ENCODE measurements around the gene IGF2R. TPM values are rescaled to one million over a fixed set of nuclear protein-coding genes. Genes with fewer than 3 reads are reported as not detected.

IGF2R gene
- total RNA-seq, 1 experiment from 2014 or later, result 31.5 TPM

GRCh38 chr6:160073272-160073671 lies 104.4 kb downstream of the IGF2R start:
- no peak overlapping the region for H2AFZ ChIP-seq (ENCODE audit: low read length)
- no peaks in the 10 kb centered on the region for H4K20me1 ChIP-seq (ENCODE audit: low read length)
- no peaks in the 10 kb centered on the region for H3K9me3 ChIP-seq (ENCODE audit: low read length)
- no peaks in the 10 kb centered on the region for H3K27me3 ChIP-seq (ENCODE audit: low read length)
- CTCF ChIA-PET, result interaction anchor here (0.6 kb wide), 1 partner anchor 191 kb away, joined by 4 read pairs; no protein-coding TSS in a partner anchor
- H3K27ac ChIP-seq (ENCODE audit: low read length), result no peak overlapping the region
- H3K4me1 ChIP-seq (ENCODE audit: insufficient read depth, low read length), result no peaks in the 10 kb centered on the region
- no peaks in the 10 kb centered on the region for H3K9me2 ChIP-seq (replicated peaks; ENCODE audit: low read length)
- H3F3A ChIP-seq (ENCODE audit: low read length, unreplicated experiment), result no peaks in the 10 kb centered on the region
- H3K4me2 ChIP-seq (ENCODE audit: low read length), result no peak overlapping the region
- intact Hi-C loops (cut with micrococcal nuclease), result no loop called here
- POLR2A ChIA-PET (ENCODE audit: unreplicated experiment), result interaction anchor here (0.7 kb wide), 1 partner anchor 1097 kb away, joined by 5 read pairs; no protein-coding TSS in a partner anchor
- no peak for DNase-seq
- no peak overlapping the region for H3K4me3 ChIP-seq (ENCODE audit: low read length)
- no peak for ATAC-seq
- TF ChIP-seq EZH2 (IDR thresholded peaks at IDR 0.05; ENCODE audit: low read length, unreplicated experiment) (no peak), EZH2phosphoT487 (IDR thresholded peaks at IDR 0.05; ENCODE audit: borderline replicate concordance, low read length) (no peak), CTCF (conservative IDR thresholded peaks at IDR 0.05; ENCODE audit: low read depth, low read length) (no peak)
- H3K36me3 ChIP-seq (ENCODE audit: low read depth, low read length), result peaks cover 7% of the 10 kb centered on the region; the same call in 1 of the 2 replicates
- no TSS peak for BruUV-seq (replicated peaks)
- H3K79me2 ChIP-seq (ENCODE audit: low read length), result no peaks in the 10 kb centered on the region
- H3K9ac ChIP-seq (ENCODE audit: low read length), result no peak overlapping the region

- ChIA-PET POLR2A (ENCODE audit: unreplicated experiment) (no interaction called here), CTCF (no interaction called here)
- no peaks in the 10 kb centered on the region for H3K9me2 ChIP-seq (replicated peaks; ENCODE audit: low read length)
- TF ChIP-seq EZH2phosphoT487 (IDR thresholded peaks at IDR 0.05; ENCODE audit: borderline replicate concordance, low read length) (no peak), CTCF (conservative IDR thresholded peaks at IDR 0.05; ENCODE audit: low read depth, low read length) (no peak), EZH2 (IDR thresholded peaks at IDR 0.05; ENCODE audit: low read length, unreplicated experiment) (no peak)
- no peaks in the 10 kb centered on the region for H3K79me2 ChIP-seq (ENCODE audit: low read length)
- H3F3A ChIP-seq (ENCODE audit: low read length, unreplicated experiment), result no peaks in the 10 kb centered on the region
- no peak overlapping the region for H3K27ac ChIP-seq (ENCODE audit: low read length)
- H3K9ac ChIP-seq (ENCODE audit: low read length), result no peak overlapping the region
- H3K4me3 ChIP-seq (ENCODE audit: low read length), result no peak overlapping the region
- intact Hi-C loops (cut with micrococcal nuclease), result no loop called here
- DNase-seq, result no peak
- no peaks in the 10 kb centered on the region for H3K27me3 ChIP-seq (ENCODE audit: low read length)
- no peaks in the 10 kb centered on the region for H3K4me1 ChIP-seq (ENCODE audit: insufficient read depth, low read length)
- H2AFZ ChIP-seq (ENCODE audit: low read length), result no peak overlapping the region
- no peaks in the 10 kb centered on the region for H3K9me3 ChIP-seq (ENCODE audit: low read length)
- peaks cover 11% of the 10 kb centered on the region for H3K36me3 ChIP-seq (ENCODE audit: low read depth, low read length)
- H4K20me1 ChIP-seq (ENCODE audit: low read length), result no peaks in the 10 kb centered on the region
- no peak for ATAC-seq
- no peak overlapping the region for H3K4me2 ChIP-seq (ENCODE audit: low read length)
- no TSS peak for BruUV-seq (replicated peaks)
Measured at GRCh38 chr6:160076009-160076408, 107.1 kb downstream of the IGF2R start.

GRCh38 chr6:160077024-160077423 lies 108.1 kb downstream of the IGF2R start:
- H3F3A ChIP-seq (ENCODE audit: low read length, unreplicated experiment), result no peaks in the 10 kb centered on the region
- H2AFZ ChIP-seq (ENCODE audit: low read length), result no peak overlapping the region
- H3K9me3 ChIP-seq (ENCODE audit: low read length), result no peaks in the 10 kb centered on the region
- ATAC-seq (no peak), DNase-seq (no peak)
- H3K9ac ChIP-seq (ENCODE audit: low read length), result no peak overlapping the region
- H3K36me3 ChIP-seq (ENCODE audit: low read depth, low read length), result peaks cover 11% of the 10 kb centered on the region
- no peaks in the 10 kb centered on the region for H3K4me1 ChIP-seq (ENCODE audit: insufficient read depth, low read length)
- no peak overlapping the region for H3K27ac ChIP-seq (ENCODE audit: low read length)
- no peaks in the 10 kb centered on the region for H3K27me3 ChIP-seq (ENCODE audit: low read length)
- ChIA-PET CTCF (interaction anchor here (0.6 kb wide), 1 partner anchor 10 kb away, joined by 3 read pairs; no protein-coding TSS in a partner anchor), POLR2A (ENCODE audit: unreplicated experiment) (no interaction called here)
- no peak for TF ChIP-seq EZH2phosphoT487 (IDR thresholded peaks at IDR 0.05; ENCODE audit: borderline replicate concordance, low read length)
- TF ChIP-seq CTCF (conservative IDR thresholded peaks at IDR 0.05; ENCODE audit: low read depth, low read length), result no peak
- TF ChIP-seq EZH2 (IDR thresholded peaks at IDR 0.05; ENCODE audit: low read length, unreplicated experiment), result no peak
- BruUV-seq (replicated peaks), result no TSS peak
- no peaks in the 10 kb centered on the region for H4K20me1 ChIP-seq (ENCODE audit: low read length)
- H3K79me2 ChIP-seq (ENCODE audit: low read length), result no peaks in the 10 kb centered on the region
- H3K9me2 ChIP-seq (replicated peaks; ENCODE audit: low read length), result no peaks in the 10 kb centered on the region
- intact Hi-C loops (cut with micrococcal nuclease), result no loop called here
- H3K4me3 ChIP-seq (ENCODE audit: low read length), result no peak overlapping the region
- no peak overlapping the region for H3K4me2 ChIP-seq (ENCODE audit: low read length)
